ENCODE data around the gene NPIPB13.
"Not testable (repeated sequence)": the region's sequence is repeated elsewhere in the genome, so short reads cannot be mapped to it uniquely, and the experiment has no call there.

Gene NPIPB13

GRCh38 chr16:30248379-30248778, at the start of gene NPIPB13:
Gene NPIPB13 (minus strand): TSS chr16:30248479. CDS start chr16:30245573, 2,906 bp downstream.
- H3K4me1 ChIP-seq; H4K20me1 ChIP-seq; H3K27ac ChIP-seq; H3K27me3 ChIP-seq; H3K4me2 ChIP-seq; H3K9me3 ChIP-seq (replicated peaks in 1 of 11); H3K4me3 ChIP-seq; H3K36me3 ChIP-seq; H3K9ac ChIP-seq: not testable (repeated sequence)

GRCh38 chr16:30282357-30282756, 34.1 kb upstream of the NPIPB13 start:
- H3K4me1 ChIP-seq; H3K4me2 ChIP-seq; H3K27me3 ChIP-seq; H3K9ac ChIP-seq; H3K9me3 ChIP-seq (replicated peaks in 1 of 11); H3K36me3 ChIP-seq; H3K27ac ChIP-seq; H4K20me1 ChIP-seq; H3K4me3 ChIP-seq: not testable (repeated sequence)

- not testable (repeated sequence) for H3K4me3 ChIP-seq; H3K9ac ChIP-seq; H3K9me3 ChIP-seq (replicated peaks in 1 of 11); H3K4me1 ChIP-seq; H3K27ac ChIP-seq; H3K27me3 ChIP-seq; H4K20me1 ChIP-seq; H3K36me3 ChIP-seq; H3K4me2 ChIP-seq
Measured at GRCh38 chr16:30278523-30278922, 30.2 kb upstream of the NPIPB13 start.

GRCh38 chr16:30217082-30217481, 31.2 kb downstream of the NPIPB13 start:
- H3K36me3 ChIP-seq; H3K9ac ChIP-seq; H3K9me3 ChIP-seq (replicated peaks in 1 of 11); H3K4me2 ChIP-seq; H4K20me1 ChIP-seq; H3K4me3 ChIP-seq; H3K27ac ChIP-seq; H3K27me3 ChIP-seq; H3K4me1 ChIP-seq: not testable (repeated sequence)

- H3K9me3 ChIP-seq (replicated peaks in 1 of 11); H4K20me1 ChIP-seq; H3K4me3 ChIP-seq; H3K27me3 ChIP-seq; H3K9ac ChIP-seq; H3K4me2 ChIP-seq; H3K36me3 ChIP-seq; H3K27ac ChIP-seq; H3K4me1 ChIP-seq: not testable (repeated sequence)
Measured at GRCh38 chr16:30211414-30211813, 36.9 kb downstream of the NPIPB13 start.

GRCh38 chr16:30209032-30209431, 39.2 kb downstream of the NPIPB13 start:
- H3K4me2 ChIP-seq; H4K20me1 ChIP-seq; H3K27ac ChIP-seq; H3K9me3 ChIP-seq (replicated peaks in 1 of 11); H3K9ac ChIP-seq; H3K4me3 ChIP-seq; H3K36me3 ChIP-seq; H3K4me1 ChIP-seq; H3K27me3 ChIP-seq: not testable (repeated sequence)

GRCh38 chr16:30207063-30207704, 41.1 kb downstream of the NPIPB13 start:
- not testable (repeated sequence) for H3K4me2 ChIP-seq; H4K20me1 ChIP-seq; H3K9me3 ChIP-seq (replicated peaks in 1 of 11)

GRCh38 chr16:30206252-30206651, 42.0 kb downstream of the NPIPB13 start:
- not testable (repeated sequence) for H3K36me3 ChIP-seq; H3K27me3 ChIP-seq; H3K9me3 ChIP-seq (replicated peaks in 1 of 11); H3K27ac ChIP-seq; H3K4me1 ChIP-seq; H4K20me1 ChIP-seq; H3K9ac ChIP-seq
- Histone ChIP-seq H3K4me2 (peak overlapping the region; percentile 62 to 86 (median 73); a peak in 21 of 22 replicates), H3K4me3 (peak overlapping the region in 8 of 10 experiments; percentile 40 to 65 (median 51); a peak in 13 of 20 replicates)

More at GRCh38 chr16:30207063-30207704, 41.1 kb downstream of the NPIPB13 start:
- not testable (repeated sequence) for H3K36me3 ChIP-seq, H3K4me1 ChIP-seq, H3K27me3 ChIP-seq, H3K9ac ChIP-seq, H3K4me3 ChIP-seq, H3K27ac ChIP-seq

- not testable (repeated sequence) for H3K9ac ChIP-seq; H3K9me3 ChIP-seq (replicated peaks in 1 of 11); H3K4me1 ChIP-seq; H3K27me3 ChIP-seq; H3K27ac ChIP-seq; H3K36me3 ChIP-seq; H4K20me1 ChIP-seq
- H3K4me2 ChIP-seq: peak overlapping the region; percentile 62 to 86 (median 73); a peak in 21 of 22 replicates
- H3K4me3 ChIP-seq: peak overlapping the region in 8 of 10 experiments; percentile 40 to 65 (median 51); a peak in 13 of 20 replicates
Measured at GRCh38 chr16:30205541-30206236, 42.6 kb downstream of the NPIPB13 start.

GRCh38 chr16:30199608-30200343, 48.5 kb downstream of the NPIPB13 start:
- not testable (repeated sequence) for H3K27me3 ChIP-seq; H3K4me1 ChIP-seq; H3K9me3 ChIP-seq (replicated peaks in 1 of 11); H4K20me1 ChIP-seq; H3K9ac ChIP-seq; H3K4me2 ChIP-seq; H3K4me3 ChIP-seq; H3K27ac ChIP-seq; H3K36me3 ChIP-seq

- H3K27me3 ChIP-seq; H3K27ac ChIP-seq; H3K9ac ChIP-seq; H3K4me3 ChIP-seq; H3K36me3 ChIP-seq; H3K4me1 ChIP-seq; H4K20me1 ChIP-seq; H3K4me2 ChIP-seq; H3K9me3 ChIP-seq (replicated peaks in 1 of 11): not testable (repeated sequence)
Measured at GRCh38 chr16:30199049-30199448, 49.2 kb downstream of the NPIPB13 start, which contains the start of gene SULT1A3. Gene SULT1A3 (plus strand): TSS chr16:30199255. CDS start chr16:30200729, 1,474 bp downstream.

All from BLaER1 treated with 17β-estradiol and CSF1 and Interleukin-3, amounts not matched to agents 10 nM and 100 nM (cell line).